Stimulated activated CD4-positive, alpha-beta T cell treated with anti-CD3 and anti-CD28 coated beads, Interleukin-15, amount 100 ng/mL, for 1 hour (primary cell): ENCODE results near the gene SPTB.

ENCODE experiments used
- DNase-seq, 2 donors: peaks; one replicate each; pipeline ENCODE4 v3.0.0-alpha.2; 2020; ENCODE audit warnings: low read depth in 1 of 2, low spot score in 1 of 2

Gene SPTB

DNA sequence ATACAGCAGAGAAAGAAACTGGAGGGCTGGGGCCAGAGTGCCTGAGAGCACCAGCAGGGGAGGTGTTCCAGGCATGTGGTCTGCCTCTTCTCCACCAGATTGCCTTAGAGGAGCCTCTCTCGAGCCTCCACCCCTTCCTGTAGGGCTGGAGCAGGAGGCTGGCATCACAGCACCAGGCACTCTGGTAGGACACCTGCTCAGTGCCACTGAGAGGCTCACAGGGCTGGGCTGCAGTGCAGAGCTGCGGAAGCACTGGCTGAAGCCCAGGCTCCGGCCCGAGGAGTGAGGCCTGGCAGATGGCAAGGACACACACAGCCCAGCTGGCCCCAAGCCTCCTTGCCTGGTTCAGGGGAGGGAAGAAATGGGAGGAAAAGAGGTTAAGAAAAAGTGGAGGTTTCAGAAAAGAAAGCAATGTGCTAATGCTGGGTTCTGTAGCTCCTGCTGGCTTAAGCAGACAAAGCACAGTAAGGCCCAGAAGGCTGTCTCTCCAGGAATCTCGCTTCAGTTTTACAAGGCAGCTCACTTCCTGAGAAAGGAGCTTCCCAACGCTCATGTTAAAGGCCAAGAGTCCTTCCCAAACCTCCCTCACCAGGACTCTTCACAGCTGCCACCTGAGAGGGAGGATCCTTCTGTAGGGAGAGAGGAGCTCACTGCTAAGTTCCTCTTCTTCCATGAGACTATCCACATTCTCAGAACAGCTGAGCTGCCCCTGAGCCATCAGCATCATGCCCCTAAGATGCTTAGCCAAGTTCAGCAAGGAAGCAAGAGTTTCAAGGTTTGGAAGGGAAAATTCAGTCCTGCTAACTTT lies 23.8 kb downstream of the SPTB start:
- no peak for DNase-seq

DNA sequence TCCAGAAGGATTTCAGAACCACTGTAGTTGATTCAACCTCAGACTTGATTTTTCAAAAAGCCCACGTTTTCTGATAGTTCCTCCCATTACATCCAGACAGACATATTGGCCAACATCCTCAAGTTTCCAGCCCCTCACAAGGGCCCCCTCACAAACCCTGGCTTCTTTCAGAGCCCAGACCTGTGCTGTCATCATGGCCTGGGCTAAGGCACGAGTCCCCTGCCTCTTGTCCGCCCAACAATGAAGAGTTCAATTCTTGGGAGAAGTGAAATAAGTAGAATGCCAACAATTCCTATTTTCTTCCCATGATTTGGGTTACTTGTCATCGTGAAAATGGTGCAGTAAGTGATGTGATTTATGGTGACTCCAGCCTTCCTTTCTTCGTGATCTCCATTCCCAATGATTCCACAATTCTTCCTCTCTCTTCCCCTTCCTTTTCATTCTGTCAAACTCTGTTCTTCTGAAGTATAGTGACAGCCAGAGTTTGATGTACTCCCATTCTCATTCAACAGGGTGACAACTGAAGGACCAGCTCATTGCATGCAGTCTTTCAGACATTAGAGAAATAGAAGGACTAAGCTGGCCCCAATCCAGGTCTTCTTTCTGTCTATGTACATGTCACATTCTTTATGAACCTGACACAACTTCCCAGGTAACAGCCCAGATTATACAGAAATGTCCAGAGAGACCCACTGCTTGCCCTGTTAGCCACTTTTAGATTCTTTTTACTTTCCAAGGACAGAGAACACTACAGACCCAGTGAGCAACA lies 29.2 kb downstream of the SPTB start:
- DNase-seq, result no peak

DNA sequence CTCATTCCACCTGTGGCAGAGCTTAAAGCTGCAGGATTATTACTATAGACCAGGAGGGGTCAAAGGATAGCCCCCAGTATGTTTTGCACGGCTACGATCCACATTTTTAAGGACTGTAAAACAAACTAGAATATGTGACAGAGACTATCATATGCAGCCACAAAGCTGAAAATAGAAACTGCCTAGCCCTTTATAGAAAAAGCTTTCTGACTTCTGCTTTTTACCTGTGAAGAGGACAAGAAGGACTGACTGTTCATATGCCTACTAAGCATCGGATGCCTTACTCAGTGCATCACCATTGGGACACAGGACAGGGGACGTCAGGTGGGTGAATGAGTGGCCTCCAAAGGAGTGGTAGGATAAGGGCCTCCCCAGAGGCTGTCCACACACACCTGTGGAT lies 29.8 kb downstream of the SPTB start:
- DNase-seq, result no peak

- DNase-seq, result no peak
Measured at GRCh38 chr14:64848239-64848638, 31.5 kb downstream of the SPTB start.

GRCh38 chr14:64846319-64846718 lies 33.4 kb downstream of the SPTB start:
- DNase-seq, result no peak

- DNase-seq, result no peak
Measured at GRCh38 chr14:64845878-64846277, 33.8 kb downstream of the SPTB start.

DNA sequence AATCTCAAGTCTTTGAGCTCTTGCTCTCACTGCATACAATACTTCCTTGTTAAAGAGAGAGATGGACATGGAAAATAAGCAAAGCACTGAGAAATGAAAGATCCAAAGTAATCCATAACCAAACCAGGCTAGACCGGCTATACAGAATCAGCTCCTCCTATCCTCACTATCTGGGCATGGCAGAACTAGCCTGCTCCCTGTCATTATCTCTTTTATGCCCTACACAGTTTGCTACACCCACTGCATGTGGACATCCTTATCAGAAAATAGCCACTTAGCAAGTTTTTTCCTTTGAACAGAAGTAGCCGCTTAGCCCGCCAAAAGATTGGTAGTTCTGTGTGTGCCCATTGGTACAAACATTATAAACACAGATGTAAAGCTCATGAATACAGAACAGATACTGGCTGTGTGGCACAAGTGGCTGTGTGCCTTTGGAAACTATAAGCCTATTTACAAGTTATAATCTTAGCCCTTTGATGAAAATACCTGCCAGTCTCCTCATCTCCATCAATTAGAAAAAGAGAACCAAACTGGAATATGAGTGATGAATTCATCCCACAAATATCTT lies 34.7 kb downstream of the SPTB start:
- no peak for DNase-seq

DNA sequence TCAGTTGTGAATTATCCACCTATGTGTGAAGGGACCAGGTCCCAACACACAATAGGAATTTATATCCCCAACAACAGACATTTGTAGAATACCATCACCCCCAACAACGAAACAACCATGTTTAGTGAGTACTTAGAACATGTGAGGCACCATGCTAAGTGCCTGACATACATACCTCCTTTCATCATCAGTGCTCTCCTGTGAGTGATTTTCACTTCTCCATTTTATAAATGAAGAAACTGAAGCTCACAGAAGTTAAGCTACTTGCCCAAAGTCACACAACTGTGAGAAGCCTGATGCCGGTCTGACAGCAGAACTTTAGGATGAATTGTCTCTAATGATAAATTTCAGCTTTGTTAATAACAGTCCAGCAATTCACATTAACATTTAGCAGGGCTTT lies 35.4 kb downstream of the SPTB start:
- no peak for DNase-seq

- no peak for DNase-seq
Measured at GRCh38 chr14:64843548-64843947, 36.2 kb downstream of the SPTB start.

DNA sequence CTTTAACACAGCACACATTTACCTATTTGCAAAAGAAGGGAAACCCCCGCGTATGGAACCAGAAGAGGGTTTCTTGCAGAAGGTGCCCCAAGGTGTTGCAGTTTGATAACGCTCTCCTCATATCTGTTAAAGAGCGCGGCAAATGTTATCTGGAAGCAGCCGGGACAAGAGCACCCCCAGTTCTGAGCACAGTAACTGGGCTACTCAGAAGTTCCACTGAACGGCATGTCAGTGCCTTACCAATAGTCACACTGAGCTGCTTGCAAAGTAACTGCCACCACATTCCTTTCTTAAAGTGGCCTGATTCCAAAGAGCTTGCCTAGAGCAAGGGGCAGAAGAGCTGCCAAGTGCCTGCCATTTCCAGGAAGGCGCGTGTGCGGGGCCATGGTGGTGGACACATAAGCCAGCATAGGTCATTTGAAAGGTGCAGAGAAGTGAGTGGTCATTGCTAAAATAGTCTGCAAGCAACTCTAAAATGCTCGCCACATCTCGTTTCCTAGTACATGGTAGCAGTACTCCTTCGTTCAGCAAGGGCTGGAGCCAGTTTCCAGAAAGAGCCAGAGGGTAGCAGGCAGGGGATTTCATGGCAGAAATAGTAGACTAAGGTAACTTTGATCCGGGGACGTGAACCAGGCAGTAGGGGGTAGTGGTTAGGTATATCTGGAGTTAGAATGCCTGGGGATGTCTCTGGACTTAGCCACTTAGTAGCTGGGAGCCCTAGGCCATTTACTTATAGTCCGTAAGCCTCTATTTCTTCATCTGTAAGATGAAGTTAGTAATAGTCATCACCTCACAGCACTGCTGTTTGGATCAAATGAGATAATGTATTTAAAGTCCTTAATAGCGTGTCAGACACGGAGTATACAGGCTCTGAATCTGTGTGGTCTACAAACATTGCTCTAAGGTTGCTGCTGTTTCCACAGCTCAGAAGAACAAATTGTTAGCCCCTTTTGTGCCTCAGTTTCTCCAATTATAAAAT lies 37.6 kb downstream of the SPTB start:
- DNase-seq, result no peak

DNA sequence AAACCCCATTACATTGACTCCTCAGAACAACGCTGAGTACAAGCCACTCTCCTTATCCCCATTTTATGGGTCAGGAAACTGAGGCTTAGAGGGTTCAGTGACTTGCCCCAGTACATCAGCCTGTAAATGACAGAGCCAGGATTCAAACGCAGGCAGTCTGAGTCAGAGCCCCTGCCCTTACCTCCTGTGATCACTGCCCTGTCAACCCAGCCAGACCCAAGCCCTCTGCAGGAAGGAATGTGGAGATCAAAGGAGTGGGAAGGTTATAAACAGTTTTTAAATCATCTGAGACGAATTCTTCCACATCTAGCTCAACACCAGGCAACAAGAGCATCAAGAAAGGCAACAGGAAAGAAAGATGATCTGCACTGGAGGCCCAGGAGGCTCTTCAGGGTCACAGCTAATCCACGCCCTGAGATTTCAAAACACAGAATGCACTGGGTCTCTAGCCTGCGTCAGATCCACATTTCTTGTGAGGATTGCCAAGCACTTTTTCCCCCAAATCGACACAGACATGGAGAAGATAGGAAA lies 38.5 kb downstream of the SPTB start:
- DNase-seq, result no peak

DNA sequence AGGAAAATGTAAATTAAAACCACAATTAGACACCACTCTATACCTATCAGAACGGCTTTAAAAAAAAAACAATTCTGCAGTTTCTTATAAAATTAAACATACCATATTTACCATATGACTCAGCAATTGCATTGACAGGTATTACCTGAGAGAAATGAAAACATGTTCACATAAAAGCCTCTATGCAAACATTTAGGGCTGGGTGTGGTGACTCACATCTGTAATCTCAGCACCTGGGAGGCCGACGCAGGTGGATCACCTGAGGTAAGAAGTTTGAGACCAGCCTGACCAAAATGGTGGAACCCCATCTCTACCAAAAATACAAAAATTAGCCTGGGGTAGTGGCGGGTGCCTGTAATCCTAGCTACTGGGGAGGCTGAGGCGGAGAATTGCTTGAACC lies 41.1 kb downstream of the SPTB start:
- no peak for DNase-seq

DNA sequence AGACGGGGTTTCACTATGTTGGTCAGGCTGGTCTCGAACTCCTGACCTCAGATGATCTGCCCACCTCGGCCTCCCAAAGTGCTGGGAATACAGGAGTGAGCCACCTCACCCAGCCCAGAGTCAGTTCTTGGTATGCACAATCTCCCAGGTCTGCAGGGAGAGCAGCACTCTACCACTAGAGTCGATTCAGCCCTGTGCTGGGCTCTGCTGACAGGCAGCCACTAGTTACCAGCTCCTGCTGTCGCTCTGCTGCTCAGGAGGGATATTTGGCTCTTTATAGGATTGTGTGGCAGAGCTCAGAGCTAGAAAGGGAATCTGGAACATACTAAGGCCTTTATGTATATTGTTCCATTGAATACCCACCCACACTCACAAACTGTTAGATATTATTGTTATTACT lies 44.3 kb downstream of the SPTB start:
- no peak for DNase-seq

DNA sequence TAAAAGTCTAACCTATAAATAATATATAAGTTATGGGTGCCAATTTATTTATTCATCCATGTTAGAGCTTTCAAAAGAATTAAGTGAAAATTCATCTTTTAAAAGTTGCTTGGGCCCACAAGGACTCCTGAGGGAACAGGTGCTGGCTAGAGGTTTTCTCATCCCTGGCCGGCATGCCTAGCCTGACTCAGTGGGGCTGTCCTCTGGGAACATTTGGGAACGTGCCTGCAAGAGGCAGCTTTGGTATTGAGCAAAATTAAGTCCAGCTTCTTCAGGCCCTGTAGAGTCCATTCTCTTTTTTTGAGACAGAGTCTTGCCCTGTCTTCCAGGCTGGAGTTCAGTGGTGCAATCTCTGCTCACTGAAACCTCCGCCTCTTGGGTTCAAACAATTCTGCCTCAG lies 44.7 kb downstream of the SPTB start:
- DNase-seq, result no peak

DNA sequence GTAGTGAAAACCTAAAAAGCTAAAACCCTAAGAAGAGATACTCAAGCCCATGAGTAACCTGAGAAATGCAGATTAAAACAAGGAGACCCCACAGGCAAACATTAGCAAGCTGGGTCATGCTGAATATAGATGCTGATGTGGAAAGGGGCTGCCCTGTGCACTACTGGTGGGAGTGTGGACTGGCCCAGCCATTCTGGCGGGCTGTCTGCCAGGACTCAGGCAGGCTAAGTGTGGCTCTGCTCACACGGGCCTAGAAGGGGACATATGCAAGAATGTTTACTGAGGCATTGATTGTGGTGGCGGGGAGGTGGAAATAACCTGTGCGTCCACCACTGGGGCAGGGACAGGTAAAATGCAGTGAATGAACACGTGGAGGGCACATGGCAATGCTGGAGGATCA lies 48.3 kb downstream of the SPTB start:
- DNase-seq, result no peak

- DNase-seq, result no peak
Measured at GRCh38 chr14:64830961-64831360, 48.7 kb downstream of the SPTB start.

GRCh38 chr14:64828071-64828470 lies 51.6 kb downstream of the SPTB start:
- DNase-seq, result no peak

- DNase-seq, result no peak
Measured at GRCh38 chr14:64826845-64827244, 52.9 kb downstream of the SPTB start.

GRCh38 chr14:64826333-64826732 lies 53.4 kb downstream of the SPTB start:
- no peak for DNase-seq

DNA sequence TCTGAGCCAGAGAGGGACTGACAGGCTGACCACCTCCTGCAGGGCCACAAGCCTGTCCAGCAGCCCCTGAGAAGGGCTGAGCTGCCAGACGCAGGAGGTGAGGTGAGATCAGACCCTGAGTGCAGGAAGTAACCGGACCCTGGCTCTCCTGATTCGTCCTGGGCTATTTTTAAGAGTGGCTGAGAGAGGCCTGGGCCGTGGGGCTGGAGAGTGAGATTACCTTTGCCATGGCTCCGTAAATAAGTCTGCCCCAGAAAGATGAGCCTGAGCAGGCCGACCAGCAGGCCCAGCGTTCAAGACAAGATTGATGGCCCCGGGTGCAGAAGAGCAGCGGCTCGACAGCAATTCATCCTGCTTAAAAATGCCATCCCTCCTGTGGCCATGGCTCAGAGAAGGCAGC lies 54.2 kb downstream of the SPTB start:
- no peak for DNase-seq

- DNase-seq, result no peak
Measured at GRCh38 chr14:64825006-64825405, 54.7 kb downstream of the SPTB start.
